Measurements from ENCODE around the gene ANAPC10. TPM values are rescaled to one million over a fixed set of nuclear protein-coding genes. Genes with fewer than 3 reads are reported as not detected.

The ANAPC10 gene
- total RNA-seq, 6 experiments from 2014 or later: 6.0 to 13.0 (median 8.3) TPM

GRCh38 chr4:144967161-144967560 lies 130.8 kb downstream of the ANAPC10 start:
- no peaks in the 10 kb centered on the region for H3K27me3 ChIP-seq
- intact Hi-C loops (cut with DNase I): no loop called here
- H3K36me3 ChIP-seq: no peaks in the 10 kb centered on the region
- H3K4me3 ChIP-seq: no peak overlapping the region
- WGBS (ENCODE audit: insufficient coverage, low coverage, low lambda C conversion rate, missing lambda C conversion rate): 85% methylated on average over 4 of the region's 4 CpGs
- DNase-seq (no peak), ATAC-seq (no peak)
- no peaks in the 10 kb centered on the region for H3K4me1 ChIP-seq
- TF ChIP-seq POLR2A (IDR thresholded peaks at IDR 0.05): no peak
- TF ChIP-seq CTCF (IDR thresholded peaks at IDR 0.05): no peak
- no peak overlapping the region for H3K27ac ChIP-seq
- H3K9me3 ChIP-seq: no peaks in the 10 kb centered on the region

- Histone ChIP-seq H3K27me3 (no peaks in the 10 kb centered on the region), H3K4me1 (no peaks in the 10 kb centered on the region), H3K9me3 (peaks cover 0 to 3% (median 0%) of the 10 kb centered on the region in 4 donors), H3K27ac (no peak overlapping the region), H3K4me3 (no peak overlapping the region), H3K36me3 (no peaks in the 10 kb centered on the region)
- ATAC-seq (no peak), DNase-seq (no peak)
- TF ChIP-seq POLR2A (IDR thresholded peaks at IDR 0.05): no peak
- TF ChIP-seq CTCF (IDR thresholded peaks at IDR 0.05): no peak
- WGBS (ENCODE audit: insufficient coverage, low coverage, low lambda C conversion rate, missing lambda C conversion rate): 70% methylated on average over 4 of the region's 4 CpGs
- intact Hi-C loops (cut with DNase I): no loop called here
These were observed 135.7 kb downstream of the ANAPC10 start for GRCh38 chr4:144962300-144962699.

- WGBS (ENCODE audit: insufficient coverage, low coverage, low lambda C conversion rate, missing lambda C conversion rate): 53% methylated on average over 1 of the region's 1 CpG
- Histone ChIP-seq H3K36me3 (no peaks in the 10 kb centered on the region), H3K9me3 (peaks cover 0 to 4% (median 3%) of the 10 kb centered on the region in 4 donors), H3K27ac (no peak overlapping the region), H3K4me1 (no peaks in the 10 kb centered on the region), H3K4me3 (no peak overlapping the region), H3K27me3 (no peaks in the 10 kb centered on the region)
- no peak for TF ChIP-seq POLR2A (IDR thresholded peaks at IDR 0.05)
- TF ChIP-seq CTCF (IDR thresholded peaks at IDR 0.05): no peak
- DNase-seq (no peak), ATAC-seq (no peak)
- intact Hi-C loops (cut with DNase I): no loop called here
These were observed 142.9 kb downstream of the ANAPC10 start for GRCh38 chr4:144955104-144955503.

- H3K27ac ChIP-seq: no peak overlapping the region
- no peaks in the 10 kb centered on the region for H3K27me3 ChIP-seq
- intact Hi-C loops (cut with DNase I): no loop called here
- no peak for TF ChIP-seq POLR2A (IDR thresholded peaks at IDR 0.05)
- no peak for TF ChIP-seq CTCF (IDR thresholded peaks at IDR 0.05)
- peaks cover 0 to 4% (median 2%) of the 10 kb centered on the region in 4 donors for H3K9me3 ChIP-seq
- no peaks in the 10 kb centered on the region for H3K4me1 ChIP-seq
- H3K36me3 ChIP-seq: no peaks in the 10 kb centered on the region
- WGBS (ENCODE audit: insufficient coverage, low coverage, low lambda C conversion rate, missing lambda C conversion rate): 33% methylated on average over 1 of the region's 1 CpG
- ATAC-seq (no peak), DNase-seq (no peak)
- H3K4me3 ChIP-seq: no peak overlapping the region
These were observed 143.8 kb downstream of the ANAPC10 start for GRCh38 chr4:144954230-144954629.

GRCh38 chr4:144948421-144948820 lies 149.6 kb downstream of the ANAPC10 start:
- no peaks in the 10 kb centered on the region for H3K36me3 ChIP-seq
- H3K4me3 ChIP-seq: no peak overlapping the region
- DNase-seq: no peak
- TF ChIP-seq CTCF (IDR thresholded peaks at IDR 0.05) (no peak), POLR2A (IDR thresholded peaks at IDR 0.05) (no peak)
- 72% methylated on average over 5 of the region's 5 CpGs for WGBS (ENCODE audit: insufficient coverage, low coverage, low lambda C conversion rate, missing lambda C conversion rate)
- H3K9me3 ChIP-seq: peaks cover 0 to 3% (median 0%) of the 10 kb centered on the region in 4 donors
- H3K4me1 ChIP-seq: no peaks in the 10 kb centered on the region
- no peak overlapping the region for H3K27ac ChIP-seq
- H3K27me3 ChIP-seq: no peaks in the 10 kb centered on the region
- intact Hi-C loops (cut with DNase I): no loop called here
- no peak for ATAC-seq

Measured in right lobe of liver (tissue), 6 donors.